HG03045 (cell line): ENCODE results near the gene CD27.
"Not testable (repeated sequence)": the region's sequence is repeated elsewhere in the genome, so short reads cannot be mapped to it uniquely, and the experiment has no call there.

ENCODE experiments used
- ATAC-seq: cut with Tn5 transposase; IDR thresholded peaks from one replicate; pipeline ENCODE4 v1.9.1; 2021; ENCODE audit warnings: mild to moderate bottlenecking, moderate library complexity; ENCODE audit not compliant: unreplicated experiment

The CD27 gene

DNA sequence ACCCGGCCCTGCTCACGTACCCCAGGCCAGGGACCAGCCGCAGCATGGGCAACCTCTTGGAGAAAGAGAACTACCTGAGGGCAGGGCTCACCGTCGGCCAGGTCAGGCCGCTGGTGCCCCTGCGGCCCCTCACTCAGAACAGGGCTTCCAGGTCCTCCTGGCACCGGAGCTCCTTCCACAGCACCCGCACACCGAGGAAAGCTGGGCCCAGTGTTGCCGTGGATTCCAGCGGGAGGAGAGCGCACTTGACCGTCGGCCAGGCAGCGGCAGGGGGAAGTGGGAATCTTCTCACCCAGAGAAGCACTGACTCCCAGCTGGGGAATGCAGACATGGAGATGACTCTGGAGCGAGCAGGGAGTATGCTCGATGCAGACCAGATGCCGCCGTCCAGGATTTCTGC lies 33.7 kb downstream of the CD27 start:
- no peak for ATAC-seq

DNA sequence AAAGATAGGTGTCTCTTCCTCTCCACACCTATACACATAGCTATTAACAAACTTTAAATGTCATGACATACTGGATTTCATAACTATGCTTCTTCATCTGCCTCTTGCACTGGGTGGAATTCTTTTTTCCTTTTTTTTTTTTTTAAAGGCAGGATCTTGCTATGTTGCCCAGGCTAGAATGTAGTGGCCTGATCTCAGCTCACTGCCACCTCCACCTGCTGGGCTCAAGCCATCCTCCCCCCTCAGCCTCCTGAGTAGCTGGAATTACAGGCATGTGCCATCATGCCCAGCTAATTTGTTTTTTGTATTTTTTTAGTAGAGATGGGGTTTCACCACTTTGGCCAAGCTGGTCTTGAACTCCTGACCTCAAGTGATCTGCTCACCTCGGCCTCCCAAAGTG lies 43.5 kb downstream of the CD27 start:
- no peak for ATAC-seq

DNA sequence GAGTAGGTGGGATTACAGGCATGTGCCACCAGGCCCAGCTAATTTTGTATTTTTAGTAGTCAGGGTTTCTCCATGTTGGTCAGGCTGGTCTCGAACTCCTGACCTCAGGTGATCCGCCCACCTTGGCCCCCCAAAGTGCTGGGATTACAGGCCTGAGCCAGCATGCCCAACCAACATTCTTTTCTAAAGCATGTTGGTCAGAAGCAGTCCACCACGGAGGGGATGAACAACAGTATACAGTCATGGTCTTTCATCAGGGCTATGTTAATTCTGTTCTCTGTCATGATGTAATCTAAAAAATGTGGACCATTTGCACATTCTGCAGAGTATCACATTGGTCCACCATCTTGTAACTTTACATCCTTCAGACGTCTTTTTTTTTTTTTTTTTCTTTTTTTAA lies 44.7 kb downstream of the CD27 start:
- ATAC-seq: no peak

DNA sequence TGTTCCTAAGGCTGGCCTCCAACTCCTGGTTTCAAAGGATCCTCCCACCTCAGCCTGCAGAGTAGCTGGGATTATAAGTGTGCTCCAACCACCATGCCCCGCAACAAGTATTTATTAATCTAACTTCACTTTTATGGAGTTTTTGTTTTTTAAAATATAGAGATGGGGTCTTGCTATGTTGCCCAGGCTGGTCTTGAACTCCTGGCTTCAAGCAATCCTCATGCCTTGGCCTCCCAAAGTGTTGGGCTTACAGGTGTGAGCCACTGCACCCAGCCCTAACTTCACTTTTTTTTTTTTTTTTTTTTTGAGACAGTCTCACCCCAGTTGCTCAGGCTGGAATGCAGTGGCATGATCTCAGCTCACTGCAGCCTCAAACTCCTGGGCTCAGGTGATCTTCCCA lies 45.9 kb downstream of the CD27 start:
- ATAC-seq: not testable (repeated sequence)

DNA sequence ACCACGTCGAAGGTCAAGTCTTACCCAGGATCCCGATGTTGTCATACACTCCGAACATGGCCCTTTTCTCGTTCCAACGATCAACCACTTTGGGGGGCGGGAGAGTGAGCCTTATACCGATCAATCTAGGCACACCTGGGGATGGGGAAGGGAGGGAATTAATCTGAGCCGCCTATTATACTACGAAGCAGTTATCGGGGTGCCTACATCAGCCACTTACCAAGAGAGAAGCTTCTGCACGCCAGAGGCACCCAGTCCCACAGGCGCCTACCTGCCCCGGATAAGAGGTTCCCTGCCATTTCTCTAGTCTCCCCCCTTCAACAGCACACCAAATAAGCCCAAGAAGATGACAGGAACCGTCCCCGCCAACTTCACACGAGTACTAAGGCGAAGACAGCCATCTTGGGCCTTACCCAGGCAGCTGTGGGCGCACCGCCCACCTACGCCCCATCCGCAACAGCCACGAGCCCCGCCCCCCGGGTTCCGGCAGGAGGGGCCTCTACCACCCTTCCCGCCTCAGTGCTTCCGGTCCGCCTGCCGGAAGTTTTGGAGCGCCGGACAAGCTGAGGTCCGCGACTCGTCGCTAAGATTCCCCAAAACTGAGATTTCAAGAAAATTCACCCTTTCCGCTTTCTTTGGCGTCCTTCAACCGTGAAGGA lies 48.2 kb downstream of the CD27 start, which contains the start of gene MRPL51:
Gene MRPL51, minus strand, starts transcription at position 425 of the 659 bp plus-strand sequence. Its CDS starts 126 bp downstream, at position 299.
- peak; percentile 68 for ATAC-seq

DNA sequence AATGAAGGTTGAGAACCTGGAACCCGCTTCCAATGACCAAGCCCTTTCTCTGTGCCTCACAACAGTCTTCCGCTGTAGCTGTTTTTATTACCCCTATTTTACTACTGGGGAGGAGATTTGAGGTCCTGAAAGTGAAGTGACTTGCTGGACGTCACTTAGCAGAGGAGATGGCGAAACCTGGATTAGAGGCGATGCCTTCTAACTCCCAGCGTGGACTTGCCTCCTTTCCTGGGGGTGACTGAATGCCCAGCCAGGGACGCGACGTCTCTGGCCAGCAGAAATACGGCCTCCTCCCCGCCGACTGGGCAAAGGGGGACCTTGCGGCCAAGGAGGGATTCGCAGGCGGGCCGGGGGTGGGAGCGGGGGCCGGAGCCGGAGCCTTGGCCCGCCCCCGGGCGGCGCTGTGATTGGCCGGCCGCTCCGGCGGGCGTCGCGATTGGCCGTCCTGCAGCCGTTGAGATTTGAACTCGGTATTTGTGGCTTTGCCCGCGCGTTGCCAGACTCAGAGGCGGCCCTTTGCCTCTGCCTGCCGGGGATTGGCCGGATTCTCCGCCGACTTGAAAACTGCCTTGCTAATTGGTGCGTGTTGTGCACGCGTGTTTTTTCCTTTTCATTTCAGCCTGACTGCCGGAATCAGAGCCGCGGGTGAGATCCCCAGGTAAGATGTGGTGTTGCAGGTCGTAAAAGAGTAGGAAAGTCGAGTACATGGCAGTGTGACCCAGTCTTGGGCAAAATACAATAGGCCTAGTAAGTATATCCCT lies 48.9 kb downstream of the CD27 start, which contains the start of gene NCAPD2:
Gene NCAPD2, plus strand, starts transcription at position 606 of the 761 bp plus-strand sequence. CDS start 997 bp downstream, outside the sequence.
- peak; percentile 89 for ATAC-seq

DNA sequence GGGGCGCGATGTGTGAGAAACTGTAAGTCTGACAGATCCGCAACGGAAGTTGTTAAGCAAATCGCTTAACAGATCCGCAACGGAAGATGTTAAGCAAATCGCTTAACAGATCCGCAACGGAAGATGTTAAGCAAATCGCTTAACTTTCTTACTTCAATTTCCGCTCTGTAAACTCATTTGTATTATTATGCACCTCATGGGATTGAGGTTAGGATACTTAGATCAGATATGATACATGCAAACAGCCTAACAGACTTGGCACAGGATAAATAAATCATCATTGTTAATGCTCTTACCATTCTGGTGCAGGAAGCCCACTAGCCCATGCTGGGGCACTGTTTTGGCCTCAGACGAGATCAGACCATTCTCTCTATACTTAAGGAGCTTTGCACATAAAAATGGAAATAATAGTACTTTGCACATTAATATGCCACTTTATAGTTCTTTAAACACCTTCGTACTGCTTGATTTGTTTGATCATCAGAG lies 49.5 kb downstream of the CD27 start:
- ATAC-seq: no peak

DNA sequence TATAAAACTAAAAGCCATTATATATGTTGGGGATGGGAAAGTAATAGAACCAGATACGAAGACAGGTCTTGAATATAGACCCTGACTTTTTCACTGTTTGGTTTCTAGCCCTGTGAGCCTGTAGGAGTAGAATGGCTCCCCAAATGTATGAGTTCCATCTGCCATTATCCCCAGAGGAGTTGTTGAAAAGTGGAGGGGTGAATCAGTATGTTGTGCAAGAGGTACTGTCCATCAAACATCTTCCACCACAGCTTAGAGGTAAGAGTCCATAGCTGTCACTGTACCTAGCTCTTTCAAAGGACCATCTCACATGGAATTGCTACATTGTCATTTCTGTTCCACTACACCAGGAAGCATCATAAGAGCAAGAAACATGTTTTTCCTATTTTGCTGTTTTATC lies 50.2 kb downstream of the CD27 start:
- no peak for ATAC-seq

DNA sequence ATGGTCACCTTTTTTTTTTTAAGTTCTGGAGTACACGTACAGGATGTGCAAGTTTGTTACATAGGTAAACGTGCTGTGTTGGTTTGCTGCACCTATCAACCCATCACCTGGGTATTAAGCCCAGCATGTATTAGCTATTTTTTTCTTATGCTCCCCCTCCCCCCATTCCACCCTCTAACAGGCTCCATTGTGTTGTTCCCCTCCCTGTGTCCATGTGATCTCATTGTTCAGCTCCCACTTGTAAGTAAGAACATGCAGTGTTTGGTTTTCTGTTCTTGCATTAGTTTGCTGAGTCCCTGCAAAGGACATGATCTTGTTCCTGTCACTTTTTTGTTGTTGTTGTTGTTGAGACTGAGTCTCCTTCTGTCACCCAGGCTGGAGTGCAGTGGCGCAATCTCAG lies 52.5 kb downstream of the CD27 start:
- not testable (repeated sequence) for ATAC-seq

DNA sequence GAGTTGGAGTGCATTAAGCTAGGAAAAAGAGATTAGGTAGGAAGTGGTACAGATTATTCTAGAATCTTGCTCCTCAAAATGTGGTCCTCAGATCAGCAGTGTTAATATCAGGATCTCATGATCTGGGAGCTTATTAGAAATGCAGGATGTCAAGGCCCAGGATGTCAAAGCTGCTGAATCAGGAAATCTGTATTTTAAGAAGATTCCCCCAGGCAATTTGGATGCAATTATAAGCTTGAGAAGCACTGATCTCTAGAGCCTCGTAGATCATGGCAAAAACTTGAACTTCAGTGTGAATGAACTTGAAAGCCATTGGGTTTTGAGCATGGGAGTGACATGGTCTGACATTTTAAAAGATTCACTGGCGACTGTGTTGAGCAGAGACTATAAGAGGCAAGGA lies 55.7 kb downstream of the CD27 start:
- no peak for ATAC-seq
